Endometrial microvascular endothelial cells (primary cell): ENCODE measurements around the gene GPR26. TPM values are rescaled to one million over a fixed set of nuclear protein-coding genes. Genes with fewer than 3 reads are reported as not detected.
"Not testable (repeated sequence)": the region's sequence is repeated elsewhere in the genome, so short reads cannot be mapped to it uniquely, and the experiment has no call there.

ENCODE experiments used
- in situ Hi-C: cut with HindIII; loops from 2 replicates; pipeline ENCODE4 v1.10.0; 2017; ENCODE audit warnings: low sequenced_read_pairs, low pct_unique_long_range_greater_than_20kb; ENCODE audit errors: inconsistent ontology term
- total RNA-seq: library from RNA; depleted of rRNA; stranded (reverse); fragments of >200 nt; gene quantifications from one replicate; pipeline ENCODE4 v1.2.3, GENCODE V29; 2015; ENCODE audit errors: inconsistent ontology term

The GPR26 gene
- total RNA-seq, 1 donor from 2014 or later, result not detected

DNA sequence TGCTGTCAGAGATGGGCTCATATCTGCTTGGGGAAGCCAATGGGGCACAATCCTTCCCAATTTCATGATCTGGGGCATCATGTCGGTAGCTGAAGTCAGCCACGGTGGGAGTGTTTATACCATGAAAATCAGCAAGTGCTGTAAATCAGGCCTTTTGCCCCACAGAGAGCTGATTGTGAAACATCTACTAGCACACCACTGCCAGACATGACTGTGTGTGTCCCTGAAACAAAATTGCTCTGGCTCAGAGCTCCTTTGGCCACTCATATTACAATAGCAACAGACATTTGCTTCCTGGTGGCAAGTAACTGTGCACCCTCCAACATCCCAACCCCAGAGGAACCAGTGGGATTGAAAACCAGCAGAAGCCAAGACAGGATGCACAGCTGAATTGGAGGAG lies 23.7 kb downstream of the GPR26 start:
- in situ Hi-C loops, result no loop called here

DNA sequence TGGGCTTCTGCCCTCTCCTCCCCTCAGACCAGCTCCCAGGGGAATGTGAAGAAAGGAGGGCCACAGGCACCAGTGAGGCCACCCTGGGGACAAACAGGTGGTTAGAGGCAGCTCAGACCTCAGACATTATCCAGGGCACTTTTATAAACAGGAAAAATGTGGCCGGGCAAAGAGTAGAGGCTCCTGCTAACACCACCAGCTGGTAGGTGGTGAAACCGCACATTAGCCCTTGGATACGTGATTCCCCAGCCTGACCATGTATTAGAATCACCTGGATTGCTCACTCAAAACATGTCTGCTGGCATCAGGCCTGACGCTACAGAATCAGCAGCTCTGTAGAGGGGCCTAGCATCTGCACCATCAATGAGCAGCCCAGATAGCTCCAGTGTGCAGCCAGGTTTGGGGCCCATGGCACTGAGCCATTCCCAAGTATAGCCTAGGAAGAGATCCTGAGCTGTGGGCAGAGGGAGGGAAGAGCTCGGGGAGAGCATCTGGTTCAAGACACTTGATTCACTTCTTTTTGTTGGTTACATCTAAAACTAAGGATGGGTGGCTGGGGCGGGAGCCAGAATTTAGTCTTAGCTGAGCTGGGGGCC lies 37.1 kb downstream of the GPR26 start:
- in situ Hi-C loops, result no loop called here

DNA sequence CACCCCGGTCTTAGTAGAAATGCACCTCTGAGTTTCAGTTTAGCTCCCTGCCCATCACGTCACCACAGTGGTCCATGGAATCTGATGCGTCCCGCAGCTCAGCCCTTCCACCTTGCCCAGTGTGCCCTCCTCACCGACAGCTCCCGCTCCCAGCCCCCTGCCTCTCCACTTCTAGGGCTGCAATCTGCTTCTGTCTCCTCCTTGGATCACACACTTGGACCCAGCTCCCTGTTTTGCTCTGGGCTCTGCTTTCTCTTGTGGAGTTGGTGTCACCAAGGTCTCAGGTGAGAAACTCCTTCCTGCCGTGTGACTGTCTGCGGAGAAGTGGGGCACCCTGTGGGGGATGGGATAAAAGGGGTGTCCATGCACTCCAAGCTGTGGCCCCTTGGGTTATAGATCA lies 37.9 kb downstream of the GPR26 start:
- in situ Hi-C loops, result no loop called here

DNA sequence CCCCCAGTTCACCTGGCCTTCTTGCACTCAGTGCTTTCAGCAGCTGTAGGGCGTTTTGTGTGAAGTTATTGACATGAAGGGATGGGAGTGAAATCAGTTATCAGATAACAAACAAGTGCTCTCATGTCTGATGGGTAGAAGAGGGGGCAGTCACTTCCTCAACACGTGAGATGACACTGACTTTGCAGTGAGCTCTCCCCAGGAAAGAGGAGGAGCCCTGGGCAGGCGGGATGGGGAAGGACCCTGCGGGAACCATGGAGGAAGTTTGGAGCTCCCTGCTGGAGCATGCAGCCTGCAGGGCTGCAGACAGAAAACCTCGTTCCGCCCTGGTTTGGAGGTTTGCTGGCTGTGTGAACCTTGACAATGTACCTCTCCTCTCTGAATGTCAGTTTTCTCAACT lies 38.7 kb downstream of the GPR26 start:
- in situ Hi-C loops, result no loop called here

DNA sequence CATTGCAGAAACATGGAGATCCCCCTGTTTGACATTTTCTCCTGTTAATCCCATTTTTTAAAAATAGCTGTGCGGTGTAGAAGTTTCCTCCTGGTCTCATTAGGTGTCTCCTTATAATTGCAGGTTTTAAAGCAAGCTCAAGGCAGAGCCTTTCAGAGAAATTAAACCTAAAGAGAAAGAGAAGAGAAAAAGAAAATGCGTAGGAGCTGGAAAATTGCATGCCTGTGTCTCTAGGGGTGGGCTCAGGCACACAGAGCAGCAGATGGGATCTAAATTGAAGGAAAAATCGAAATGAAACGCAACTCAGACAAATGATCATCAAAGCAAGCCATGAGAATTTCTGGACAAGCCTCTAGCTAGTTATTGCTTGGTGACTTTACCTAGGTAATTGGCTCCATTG lies 40.1 kb downstream of the GPR26 start:
- in situ Hi-C loops, result no loop called here

DNA sequence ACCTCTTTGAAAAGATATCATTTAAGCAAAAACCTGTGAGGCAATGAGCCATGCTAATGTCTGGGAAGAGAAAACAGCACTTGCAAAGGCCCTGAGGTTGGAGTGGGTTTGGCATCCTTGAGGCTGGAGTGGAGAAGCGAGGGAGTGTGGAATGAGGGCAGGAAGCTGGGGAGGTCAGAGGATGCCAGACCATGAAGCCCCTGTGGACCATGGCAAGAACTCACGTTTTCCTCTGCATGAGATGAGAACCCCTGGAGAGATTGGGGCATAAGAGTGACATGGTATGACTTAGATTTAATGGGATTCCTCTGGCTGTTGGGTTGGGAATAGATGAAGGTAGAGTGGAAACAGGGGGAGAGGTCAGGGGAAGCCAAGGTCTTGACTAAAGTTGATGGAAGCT lies 49.4 kb downstream of the GPR26 start:
- in situ Hi-C loops, result no loop called here

DNA sequence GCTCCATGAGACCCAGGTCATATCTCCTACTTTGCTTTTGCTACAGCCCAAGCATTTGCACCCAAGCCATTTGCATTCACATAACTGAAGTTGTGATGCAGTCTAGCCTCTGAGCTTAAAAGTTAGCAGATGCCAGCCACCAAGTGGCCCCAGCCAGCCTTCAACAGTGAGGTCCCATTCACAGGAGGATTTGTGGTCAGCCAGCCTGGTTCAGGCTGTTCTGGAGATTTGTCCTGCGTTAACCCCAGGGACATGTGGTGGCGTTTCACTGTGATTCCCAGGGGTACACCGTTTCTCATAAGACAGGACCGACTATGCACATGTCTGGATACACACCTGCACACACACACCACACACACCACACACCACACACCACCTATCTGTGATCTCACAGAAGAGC lies 51.2 kb downstream of the GPR26 start:
- in situ Hi-C loops, result no loop called here

DNA sequence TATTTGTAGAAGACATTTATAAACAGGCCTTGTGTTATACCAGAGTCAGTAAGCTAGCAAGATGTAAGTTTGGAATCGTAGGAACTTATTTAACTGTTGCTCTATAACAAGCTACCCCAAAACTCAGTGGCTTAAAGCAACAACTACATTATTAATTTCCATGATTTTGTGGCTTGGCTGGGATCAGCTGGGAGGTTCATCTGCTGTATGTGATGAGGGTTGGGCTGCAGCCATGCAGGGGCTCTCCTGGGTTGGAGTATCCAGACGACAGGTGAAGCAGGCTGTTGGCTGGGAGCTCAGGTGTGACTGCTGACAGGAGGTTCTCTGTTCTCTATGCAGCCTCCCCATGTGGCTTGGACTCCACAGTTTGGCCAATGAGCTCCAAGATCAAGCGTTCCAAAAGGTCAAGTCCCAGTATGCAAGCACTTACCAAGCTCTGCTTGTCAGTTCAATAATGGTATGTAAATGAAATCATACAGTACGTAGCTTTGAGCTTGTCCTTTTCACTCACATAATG lies 52.4 kb downstream of the GPR26 start:
- in situ Hi-C loops, result no loop called here

DNA sequence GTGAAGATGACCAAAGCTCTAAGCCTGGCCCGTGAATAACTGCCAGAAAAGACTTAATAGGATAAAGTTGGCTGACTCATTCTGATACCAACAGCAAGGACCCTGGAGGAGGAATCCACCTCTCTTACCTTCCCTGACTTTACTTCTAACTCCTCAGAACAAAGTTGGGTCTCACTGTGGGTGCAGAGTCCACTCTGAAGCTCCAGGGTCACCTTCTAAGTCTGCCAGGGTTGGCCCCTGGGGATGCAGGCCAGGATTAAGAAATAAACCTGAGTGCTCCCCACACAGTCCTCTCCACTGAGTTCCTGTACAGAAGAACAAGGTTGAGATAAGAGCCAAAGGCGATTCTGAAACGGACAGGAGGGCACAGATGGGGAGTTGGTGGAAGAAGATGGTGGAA lies 54.4 kb downstream of the GPR26 start:
- in situ Hi-C loops, result no loop called here

DNA sequence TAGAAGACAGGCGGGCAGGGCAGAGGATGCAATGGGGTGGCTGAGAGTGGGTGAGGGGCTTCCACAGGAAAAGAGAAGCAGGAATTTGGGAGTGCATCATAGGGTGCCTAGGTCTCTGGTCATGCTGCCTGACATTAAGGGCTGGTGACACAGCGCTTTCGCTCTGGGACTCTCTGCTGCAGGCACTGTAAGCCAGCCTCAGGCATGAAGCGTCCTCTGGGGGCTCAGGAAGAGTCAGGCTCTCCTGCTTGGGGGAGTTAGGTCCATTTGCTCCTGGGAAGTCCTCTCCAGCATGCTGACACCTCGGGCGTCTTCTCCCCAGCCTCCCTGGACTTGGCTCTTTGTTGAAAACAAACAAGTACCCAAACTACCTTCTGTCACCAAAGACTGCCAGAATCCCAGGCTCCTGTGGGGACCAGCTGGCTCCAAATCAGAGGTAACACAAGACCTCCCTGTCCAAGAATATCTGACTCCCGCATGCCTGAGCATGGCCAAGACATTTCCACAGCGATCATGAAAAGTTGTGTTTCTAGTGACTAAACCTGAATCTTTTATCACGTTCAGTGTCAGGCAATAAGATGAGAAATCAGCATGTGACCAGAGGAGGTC lies 55.4 kb downstream of the GPR26 start:
- in situ Hi-C loops, result no loop called here

DNA sequence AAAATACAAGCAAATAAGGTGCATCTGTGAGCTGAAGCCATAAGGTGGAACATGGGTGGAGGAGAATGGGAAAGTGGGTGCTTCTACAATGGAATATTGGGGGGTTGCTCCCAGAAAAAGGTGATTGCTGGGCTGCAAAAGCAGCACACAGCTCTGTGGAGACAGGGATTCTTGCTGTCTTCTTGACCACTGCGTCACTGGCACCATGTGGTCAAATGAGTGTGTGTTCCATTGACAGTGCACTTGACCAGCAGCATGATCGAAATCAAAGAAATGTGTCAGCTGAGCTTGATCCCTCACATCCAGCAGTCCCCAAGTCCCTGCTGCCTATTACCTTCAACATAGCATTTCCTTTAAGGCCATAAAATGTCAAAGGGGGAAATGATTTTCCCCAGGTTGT lies 56.2 kb downstream of the GPR26 start:
- in situ Hi-C loops, result no loop called here

DNA sequence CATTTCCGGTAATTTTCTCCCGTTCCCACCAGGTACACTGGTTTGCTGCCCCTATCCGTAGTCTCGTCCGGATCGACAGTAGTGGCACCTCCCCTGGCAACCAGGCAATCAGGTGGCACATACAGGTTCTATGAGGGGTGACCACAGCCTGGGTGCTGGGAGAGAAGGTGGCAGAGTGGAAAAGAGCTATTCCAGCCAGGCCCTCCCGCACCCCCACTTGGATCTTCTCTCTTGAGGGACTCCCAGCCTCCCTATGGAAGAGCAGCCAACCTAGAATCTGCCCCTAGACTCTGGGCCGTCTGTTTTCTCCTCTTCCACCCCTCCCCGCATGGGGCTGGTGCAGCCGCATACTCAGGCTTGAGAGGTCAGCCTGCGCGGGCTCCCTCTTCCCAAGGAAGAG lies 58.6 kb downstream of the GPR26 start:
- in situ Hi-C loops, result no loop called here

DNA sequence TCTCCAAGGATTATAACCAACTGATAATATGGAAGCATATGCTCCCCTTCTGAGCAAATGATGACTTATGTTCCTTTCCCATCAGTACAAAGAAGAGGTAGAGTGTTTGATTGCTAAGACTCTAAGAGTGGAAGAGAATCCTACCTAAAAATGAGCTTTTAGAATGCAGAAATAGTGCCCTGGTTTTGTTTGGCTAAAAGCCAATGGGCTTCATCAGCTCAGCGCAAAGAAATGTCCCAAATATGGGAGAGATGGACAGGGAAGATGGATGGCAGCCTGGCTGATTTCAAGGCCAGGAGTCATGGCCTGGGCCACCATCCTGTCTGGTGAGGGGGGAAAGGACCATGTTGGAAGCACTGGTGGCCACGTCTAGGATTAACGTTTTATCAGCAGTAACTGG lies 60.2 kb downstream of the GPR26 start:
- in situ Hi-C loops, result no loop called here

DNA sequence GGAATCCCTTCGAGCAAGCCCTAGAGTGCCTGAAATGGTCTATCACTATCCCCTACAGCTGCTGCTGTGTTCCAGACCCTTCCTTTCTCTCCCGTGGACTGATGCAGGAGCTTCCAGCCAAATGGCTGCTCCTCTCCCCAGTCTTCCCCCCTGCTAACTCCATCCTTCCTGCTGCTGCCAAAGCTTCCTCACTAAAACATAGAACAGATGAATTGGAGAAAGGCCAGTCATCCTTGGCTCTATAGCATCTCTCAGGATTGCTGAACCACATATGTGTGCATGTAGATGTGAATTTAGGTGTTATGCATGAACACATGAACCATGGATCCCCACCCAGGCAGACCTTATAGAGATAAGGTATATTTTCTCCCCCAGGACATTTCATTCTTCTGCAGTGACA lies 60.7 kb downstream of the GPR26 start:
- in situ Hi-C loops, result no loop called here

DNA sequence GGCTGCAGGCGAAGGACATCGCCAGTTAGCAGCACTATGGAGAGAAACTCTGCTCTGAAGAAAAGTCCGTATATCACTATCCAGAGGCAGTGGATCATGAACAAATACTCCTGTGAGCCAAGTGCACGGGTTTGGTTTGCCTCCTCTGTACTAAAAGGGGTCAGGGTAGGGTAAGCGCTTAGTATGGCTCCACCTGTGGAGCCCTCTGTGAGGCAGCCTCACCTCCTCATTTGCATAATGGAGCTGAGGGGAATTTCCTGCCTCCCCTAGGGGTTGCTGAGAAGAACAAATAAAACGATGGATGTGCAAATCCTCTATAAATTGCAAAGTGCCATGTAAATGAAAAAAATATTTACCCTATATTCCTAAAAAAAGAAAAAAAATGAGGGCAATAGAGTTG lies 63.4 kb downstream of the GPR26 start:
- in situ Hi-C loops, result no loop called here

DNA sequence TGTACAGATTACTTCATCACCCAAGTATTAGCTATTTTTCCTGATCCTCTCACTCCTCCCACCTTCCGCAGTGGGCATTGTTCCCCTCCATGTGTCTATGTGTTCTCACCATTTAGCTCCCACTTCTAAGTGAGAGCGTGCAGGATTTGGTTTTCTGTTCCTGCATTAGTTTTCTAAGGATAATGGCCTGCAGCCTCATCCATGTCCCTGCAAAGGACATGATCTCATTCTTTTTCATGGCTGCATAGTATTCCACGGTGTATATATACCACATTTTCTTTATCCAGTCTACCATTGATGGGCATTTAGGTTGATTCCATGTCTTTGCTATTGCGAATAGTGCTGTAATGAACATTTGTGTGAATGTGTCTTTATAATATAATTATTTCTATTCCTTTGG lies 70.8 kb downstream of the GPR26 start:
- in situ Hi-C loops, result not testable (repeated sequence)

DNA sequence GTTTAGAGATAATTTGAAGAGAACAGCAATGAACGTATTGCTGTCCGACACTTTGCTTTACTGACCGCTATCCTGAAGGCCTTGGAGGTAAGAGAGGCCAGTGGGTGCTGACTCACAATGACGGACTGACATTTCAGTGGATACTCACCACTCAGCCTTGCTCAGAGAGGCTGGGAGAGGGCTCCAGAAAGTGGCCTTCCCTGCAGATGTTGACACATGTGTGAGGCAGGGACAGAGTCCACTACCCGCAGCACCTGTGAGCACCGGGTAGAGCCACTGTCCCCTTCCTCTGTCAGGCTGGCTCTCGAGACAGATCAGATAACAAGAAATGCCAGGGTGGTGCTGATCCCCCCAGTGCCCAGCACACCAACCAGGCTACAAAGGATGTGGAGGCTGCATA lies 75.0 kb downstream of the GPR26 start:
- in situ Hi-C loops, result no loop called here

DNA sequence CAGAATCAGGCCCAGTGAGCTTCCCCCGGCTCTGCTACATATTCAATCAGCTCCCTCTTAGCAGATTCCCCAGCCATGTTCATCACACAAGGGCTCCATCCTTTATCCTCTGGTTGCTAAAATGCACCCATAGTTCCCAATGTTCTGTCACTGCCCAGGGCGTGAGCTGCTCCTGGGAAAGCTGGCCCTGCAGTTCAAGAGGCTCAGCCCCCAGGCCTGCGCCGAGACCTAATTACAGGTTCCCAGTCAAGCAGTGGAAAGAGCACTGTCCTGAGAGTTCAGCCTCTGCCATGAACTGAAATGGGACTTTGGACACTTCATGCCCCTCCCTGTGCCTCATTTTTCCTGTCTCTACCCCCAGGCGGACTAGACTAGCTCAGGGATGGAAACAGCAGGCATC lies 75.6 kb downstream of the GPR26 start:
- in situ Hi-C loops, result no loop called here

DNA sequence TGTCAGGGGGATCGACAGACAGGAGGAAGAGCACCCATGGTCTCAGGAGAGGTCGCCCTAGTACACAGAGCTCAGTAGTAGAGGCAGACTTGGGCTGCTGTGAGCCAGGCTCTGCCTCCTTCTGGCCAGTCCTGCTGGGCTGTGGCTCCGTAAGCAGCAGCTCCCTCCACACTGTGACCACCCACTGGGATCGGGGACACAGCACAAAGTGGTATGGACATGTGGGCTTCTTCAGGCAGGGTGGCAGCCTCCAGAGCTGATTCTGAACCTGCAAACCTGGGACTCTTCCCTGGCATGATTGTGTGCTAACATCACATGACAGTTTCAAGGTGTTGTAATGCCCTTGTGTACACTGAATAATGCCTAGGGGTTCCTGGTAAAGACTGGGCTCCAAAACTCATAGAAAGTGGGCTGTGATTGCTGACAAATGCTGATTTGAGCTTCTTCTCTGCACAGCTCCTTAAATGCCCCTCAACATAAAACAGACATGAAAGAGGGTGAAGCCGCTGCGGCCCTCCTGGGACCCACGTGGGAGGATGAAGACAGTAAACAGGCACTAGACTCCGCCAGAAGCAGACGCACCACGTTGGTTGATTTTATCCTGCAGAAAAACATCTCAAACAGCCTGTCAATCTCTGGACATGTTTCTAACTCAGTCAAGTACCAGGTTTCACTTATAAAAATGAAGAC lies 76.7 kb downstream of the GPR26 start:
- in situ Hi-C loops, result no loop called here

DNA sequence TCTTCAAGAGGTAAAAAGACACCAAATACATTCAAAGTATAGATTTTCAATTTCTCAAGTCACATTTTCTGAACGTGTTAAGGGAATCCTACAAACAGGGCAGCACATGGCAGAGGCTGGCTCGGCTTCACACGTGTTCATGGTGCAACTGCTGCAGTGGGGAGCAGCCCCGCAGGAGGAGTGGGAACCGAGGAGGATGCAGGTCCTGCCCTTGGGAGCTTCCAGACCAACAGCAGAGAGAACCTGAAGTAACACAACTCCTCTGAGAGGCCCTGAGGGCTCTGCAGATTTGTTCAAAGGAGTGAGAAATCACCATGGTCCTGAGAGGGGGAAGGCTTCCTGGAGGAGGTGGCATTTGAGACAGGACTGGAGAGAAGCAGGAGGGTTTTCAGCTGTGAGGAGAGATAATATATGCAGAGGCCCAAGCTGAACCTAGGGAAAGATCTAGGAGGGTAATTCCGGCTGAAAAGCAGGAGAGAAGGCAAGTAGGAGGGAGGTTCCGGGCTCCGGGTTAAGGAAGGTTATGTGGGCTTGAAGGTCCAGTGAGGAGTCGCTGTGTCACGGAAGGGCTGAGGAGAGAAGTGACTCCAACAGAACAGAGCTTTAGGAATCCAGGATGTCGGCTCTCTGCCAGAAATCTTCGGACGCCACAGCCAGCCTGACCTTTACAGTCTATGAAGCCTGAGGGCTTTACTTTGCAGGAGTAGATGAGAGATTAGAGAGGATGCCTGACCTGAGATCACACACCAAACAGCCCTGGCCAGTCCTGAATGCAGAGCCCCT lies 77.5 kb downstream of the GPR26 start:
- in situ Hi-C loops, result no loop called here
